OCI-LY7 (cell line): ENCODE results near the gene BTBD2. TPM values are rescaled to one million over a fixed set of nuclear protein-coding genes. Genes with fewer than 3 reads are reported as not detected.

Experiments used
- BruUV-seq: library from RNA; stranded (reverse); fragments of 400-500 nt; replicated peaks from 2 replicates; lab custom pipeline; 2021; lab: Mats Ljungman, UMichigan
- CTCF ChIA-PET: fragments of 300-600 bp; sonication (Branson Sonifier 250); formaldehyde crosslinking; loops from one replicate; lab custom pipeline; 2022; ENCODE audit warnings: antibody characterized with exemption; ENCODE audit not compliant: unreplicated experiment; lab: Charles Lee
- POLR2A ChIA-PET: fragments of 300-600 bp; sonication (Branson Sonifier 250); formaldehyde crosslinking; loops from one replicate; lab custom pipeline; 2022; ENCODE audit warnings: antibody characterized with exemption; lab: Charles Lee
- DNase-seq: peaks from one replicate; pipeline ENCODE4 v3.0.0-alpha.2; 2015; ENCODE audit warnings: low spot score
- H2AFZ ChIP-seq: fragments of 200-600 bp; sonication (generic), shearing (Covaris generic); 2 replicates; pipeline ENCODE4 v1.6.1; 2014; ENCODE audit warnings: mild to moderate bottlenecking, antibody characterized with exemption, low read length, moderate library complexity
- H3K27ac ChIP-seq: fragments of 200-600 bp; sonication (generic); 2 replicates; pipeline ENCODE4 v1.5.1; 2014; ENCODE audit warnings: mixed run types, low read depth, mild to moderate bottlenecking, moderate library complexity, low read length, inconsistent platforms; ENCODE audit not compliant: poor library complexity, severe bottlenecking
- H3K36me3 ChIP-seq: fragments of 200-600 bp; sonication (generic); 2 replicates; pipeline ENCODE4 v1.6.1; 2014; ENCODE audit warnings: mild to moderate bottlenecking, antibody characterized with exemption, low read length, moderate library complexity, mixed read lengths; ENCODE audit not compliant: insufficient read depth
- H3K4me1 ChIP-seq: fragments of 200-600 bp; sonication (generic); 2 replicates; pipeline ENCODE4 v1.5.1; 2014; ENCODE audit warnings: mild to moderate bottlenecking, low read length; ENCODE audit not compliant: insufficient read depth, poor library complexity, severe bottlenecking
- H3K4me2 ChIP-seq: fragments of 200-600 bp; sonication (generic); 2 replicates; pipeline ENCODE4 v1.6.1; 2014; ENCODE audit warnings: mild to moderate bottlenecking, low read length
- H3K4me3 ChIP-seq: fragments of 200-600 bp; sonication (generic); 2 replicates; pipeline ENCODE4 v1.5.1; 2014; ENCODE audit warnings: mild to moderate bottlenecking, low read depth, low read length; ENCODE audit not compliant: poor library complexity, severe bottlenecking
- H3K79me2 ChIP-seq: fragments of 200-600 bp; sonication (generic); 2 replicates; pipeline ENCODE4 v1.6.1; 2016; ENCODE audit warnings: low read depth, mild to moderate bottlenecking, low read length, moderate library complexity, mixed read lengths; ENCODE audit not compliant: insufficient read depth
- H3K9me2 ChIP-seq: fragments of 200-600 bp; sonication (generic); 2 replicates; pipeline ENCODE4 v1.6.1; 2016; ENCODE audit warnings: mild to moderate bottlenecking, low read length, mixed read lengths; ENCODE audit not compliant: insufficient read depth
- H3K9me3 ChIP-seq: fragments of 200-600 bp; sonication (generic); 2 replicates; pipeline ENCODE4 v1.6.1; 2014; ENCODE audit warnings: mild to moderate bottlenecking, mixed run types, low read length, mixed read lengths
- H4K20me1 ChIP-seq: fragments of 200-600 bp; sonication (generic); 2 replicates; pipeline ENCODE4 v1.6.1; 2014; ENCODE audit warnings: mild to moderate bottlenecking, antibody characterized with exemption, low read length, moderate library complexity, mixed read lengths; ENCODE audit not compliant: insufficient read depth
- EZH2phosphoT487 ChIP-seq: fragments of 200-600 bp; sonication (generic); IDR thresholded peaks from 2 replicates; pipeline ENCODE4 v1.6.1; 2018; ENCODE audit warnings: low read depth, borderline replicate concordance, mild to moderate bottlenecking, mixed run types, antibody characterized with exemption, low read length, moderate library complexity, mixed read lengths
- intact Hi-C: fragments of 100-400 bp; cut with micrococcal nuclease; formaldehyde crosslinking; loops from one replicate; pipeline ENCODE4 v1.10.0; 2022; ENCODE audit not compliant: unreplicated experiment
- total RNA-seq, 2 experiments: library from RNA; depleted of rRNA in 1 of 2; stranded (reverse); fragments of >200 nt in 1 of 2; shearing (Covaris generic) in 1 of 2; gene quantifications; 2 replicates each; pipeline ENCODE4 v1.2.3, GENCODE V29; 2014 to 2022
- TF ChIP-seq, protein P1 (sequence below): fragments of 200-600 bp; sonication (generic); conservative IDR thresholded peaks from 2 replicates; pipeline ENCODE4 v1.5.1; 2014; ENCODE audit warnings: mild to moderate bottlenecking, antibody characterized with exemption, low read length, moderate library complexity, mixed read lengths

The BTBD2 gene
- total RNA-seq, 2 experiments from 2014 or later = 53.9 to 91.6 TPM

DNA sequence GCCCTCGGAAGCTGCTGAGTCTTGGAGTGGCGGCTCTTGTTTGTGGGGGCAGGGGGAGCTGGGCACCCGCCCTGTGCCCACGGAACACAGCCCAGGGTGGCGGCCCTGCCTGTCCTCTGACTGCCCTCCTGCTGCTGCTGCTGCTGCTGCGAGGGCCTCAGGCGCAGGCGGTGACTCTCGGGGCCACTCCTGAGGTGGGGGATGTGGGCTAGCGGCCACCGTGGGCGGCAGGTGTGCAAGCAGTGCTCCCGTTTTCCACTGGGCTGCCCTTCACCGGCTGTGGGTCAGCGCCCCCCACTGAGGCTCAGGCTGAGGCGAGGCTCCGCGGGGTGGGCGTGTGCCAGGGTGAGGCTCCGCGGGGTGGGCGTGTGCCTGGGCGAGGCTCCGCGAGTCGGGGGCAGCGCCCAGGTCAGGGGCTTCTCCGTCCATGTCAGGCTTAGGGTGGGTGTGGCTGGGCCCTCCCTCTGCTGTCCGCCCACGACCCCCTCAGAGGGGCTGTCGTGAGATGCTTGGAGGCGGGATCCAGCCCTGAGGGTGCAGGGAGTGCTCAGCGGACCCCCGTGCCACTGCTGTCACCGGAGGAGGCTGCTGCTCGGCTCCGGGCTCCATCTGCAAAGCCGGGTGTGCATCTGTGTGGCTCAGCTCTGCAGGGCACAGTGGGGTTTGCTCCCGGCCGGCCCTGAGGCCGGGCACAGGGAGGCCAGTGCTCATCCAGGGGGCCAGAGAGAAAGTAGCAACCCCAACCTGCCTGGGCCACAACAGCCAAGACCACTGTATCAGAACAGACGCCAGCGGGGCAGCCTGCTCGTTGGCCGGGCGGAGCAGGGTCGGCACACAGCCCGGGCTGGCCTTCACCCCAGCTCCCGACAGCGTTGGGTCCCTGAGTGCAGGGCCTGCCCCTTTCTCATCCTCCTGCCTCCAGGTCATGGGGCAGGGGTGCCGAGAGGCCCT is 60.1 kb downstream of the BTBD2 start:
- no peak overlapping the region for H3K4me3 ChIP-seq
- no peaks in the 10 kb centered on the region for H3K9me3 ChIP-seq
- H3K4me1 ChIP-seq = no peaks in the 10 kb centered on the region
- H3K4me2 ChIP-seq = no peak overlapping the region
- H3K36me3 ChIP-seq = peaks cover 23% of the 10 kb centered on the region
- intact Hi-C loops = no loop called here
- CTCF ChIA-PET = no interaction called here
- H3K9me2 ChIP-seq = no peaks in the 10 kb centered on the region
- DNase-seq = no peak
- BruUV-seq = no TSS peak
- POLR2A ChIA-PET = no interaction called here
- H3K79me2 ChIP-seq = peaks cover 10% of the 10 kb centered on the region; the same call in 1 of the 2 replicates
- H3K27ac ChIP-seq = no peak overlapping the region
- H4K20me1 ChIP-seq = no peaks in the 10 kb centered on the region
- TF ChIP-seq, protein P1, sequence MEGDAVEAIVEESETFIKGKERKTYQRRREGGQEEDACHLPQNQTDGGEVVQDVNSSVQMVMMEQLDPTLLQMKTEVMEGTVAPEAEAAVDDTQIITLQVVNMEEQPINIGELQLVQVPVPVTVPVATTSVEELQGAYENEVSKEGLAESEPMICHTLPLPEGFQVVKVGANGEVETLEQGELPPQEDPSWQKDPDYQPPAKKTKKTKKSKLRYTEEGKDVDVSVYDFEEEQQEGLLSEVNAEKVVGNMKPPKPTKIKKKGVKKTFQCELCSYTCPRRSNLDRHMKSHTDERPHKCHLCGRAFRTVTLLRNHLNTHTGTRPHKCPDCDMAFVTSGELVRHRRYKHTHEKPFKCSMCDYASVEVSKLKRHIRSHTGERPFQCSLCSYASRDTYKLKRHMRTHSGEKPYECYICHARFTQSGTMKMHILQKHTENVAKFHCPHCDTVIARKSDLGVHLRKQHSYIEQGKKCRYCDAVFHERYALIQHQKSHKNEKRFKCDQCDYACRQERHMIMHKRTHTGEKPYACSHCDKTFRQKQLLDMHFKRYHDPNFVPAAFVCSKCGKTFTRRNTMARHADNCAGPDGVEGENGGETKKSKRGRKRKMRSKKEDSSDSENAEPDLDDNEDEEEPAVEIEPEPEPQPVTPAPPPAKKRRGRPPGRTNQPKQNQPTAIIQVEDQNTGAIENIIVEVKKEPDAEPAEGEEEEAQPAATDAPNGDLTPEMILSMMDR = no peak
- TF ChIP-seq EZH2phosphoT487 = no peak
- H2AFZ ChIP-seq = no peak overlapping the region

DNA sequence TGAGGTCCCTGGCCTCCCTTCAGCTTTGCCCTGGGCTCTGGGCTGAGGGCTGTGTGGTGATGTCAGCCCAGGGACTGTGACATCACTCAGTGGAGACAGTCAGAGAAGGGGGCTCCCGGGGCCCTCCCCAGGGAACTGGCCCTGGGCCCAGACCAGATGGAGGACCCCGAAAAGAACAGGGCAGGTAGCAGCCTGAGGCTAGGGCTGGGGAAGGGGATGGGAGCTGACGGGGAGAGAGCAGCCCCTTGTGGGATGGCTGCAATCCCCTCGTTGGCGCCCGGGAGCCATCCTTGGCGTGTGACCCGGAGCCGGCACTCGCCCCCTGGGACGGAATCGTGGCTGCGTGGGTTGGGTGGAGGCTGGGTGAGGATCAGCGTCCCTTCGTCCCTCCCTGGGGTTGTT is 61.0 kb downstream of the BTBD2 start:
- BruUV-seq = no TSS peak
- no peak overlapping the region for H2AFZ ChIP-seq
- intact Hi-C loops = no loop called here
- no peak for DNase-seq
- ChIA-PET CTCF (no interaction called here), POLR2A (no interaction called here)
- H3K4me1 ChIP-seq = no peaks in the 10 kb centered on the region
- no peaks in the 10 kb centered on the region for H4K20me1 ChIP-seq
- no peak overlapping the region for H3K4me2 ChIP-seq
- no peaks in the 10 kb centered on the region for H3K9me2 ChIP-seq
- no peaks in the 10 kb centered on the region for H3K9me3 ChIP-seq
- H3K27ac ChIP-seq = no peak overlapping the region
- H3K36me3 ChIP-seq = peaks cover 29% of the 10 kb centered on the region
- peaks cover 16% of the 10 kb centered on the region; the same call in 1 of the 2 replicates for H3K79me2 ChIP-seq
- no peak overlapping the region for H3K4me3 ChIP-seq
- no peak for TF ChIP-seq EZH2phosphoT487
- TF ChIP-seq, protein P1 = no peak
